GM19239 (cell line): ENCODE data around the gene TSHZ2.

ENCODE experiments used
- DNase-seq: peaks from one replicate; pipeline ENCODE4 v3.0.0; 2011; ENCODE audit warnings: low spot score; ENCODE audit not compliant: insufficient read length
- FAIRE-seq: peaks from 2 replicates; lab custom pipeline; 2011; peaks lifted over from hg19 to GRCh38; lab: Jason Lieb, UNC

TSHZ2 gene

DNA sequence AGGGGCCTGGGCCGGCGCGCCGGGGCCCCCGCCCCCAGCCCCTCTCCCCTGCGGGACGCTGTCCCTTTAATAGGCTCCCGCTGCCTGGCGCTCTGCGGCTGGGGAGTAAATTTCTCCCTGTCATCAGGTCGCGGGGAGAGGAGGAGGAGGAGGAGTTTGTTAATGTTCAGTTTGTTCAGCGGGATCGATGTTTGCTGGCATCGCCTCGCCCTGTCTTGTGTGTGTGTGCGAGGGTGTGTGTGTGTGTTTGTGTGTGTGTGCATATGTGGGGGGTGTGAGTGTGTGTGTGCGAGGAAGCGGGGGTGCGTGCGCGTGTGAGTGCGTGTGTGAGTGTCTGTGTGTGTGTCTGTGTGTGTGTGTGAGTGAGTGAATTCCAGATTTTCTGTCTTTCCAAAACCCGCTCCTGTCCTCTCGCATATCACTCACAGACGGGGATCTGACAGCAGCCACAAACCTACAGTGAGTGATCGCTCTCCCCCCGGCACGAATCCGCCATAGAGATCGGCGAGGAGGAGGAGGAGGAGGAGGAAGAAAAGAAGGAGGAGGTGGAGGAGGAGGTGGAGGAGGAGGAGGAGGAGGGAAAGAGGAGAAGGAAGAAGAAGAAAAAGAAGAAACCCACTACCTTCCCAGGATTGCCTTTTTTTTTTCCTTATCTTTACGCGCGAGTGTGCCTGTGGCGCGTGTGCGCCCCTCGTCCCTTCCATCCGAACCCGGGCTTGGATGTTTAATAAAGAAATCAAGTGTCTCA lies at the start of gene TSHZ2:
TSS of gene TSHZ2 (plus strand) at position 169 of the 748 bp plus-strand sequence. CDS start 936 bp downstream, outside the sequence.
- FAIRE-seq (no peak), DNase-seq (no peak)

- no peak for FAIRE-seq
- DNase-seq, result no peak
These were observed 49.7 kb upstream of the TSHZ2 start for GRCh38 chr20:52922436-52922835.

DNA sequence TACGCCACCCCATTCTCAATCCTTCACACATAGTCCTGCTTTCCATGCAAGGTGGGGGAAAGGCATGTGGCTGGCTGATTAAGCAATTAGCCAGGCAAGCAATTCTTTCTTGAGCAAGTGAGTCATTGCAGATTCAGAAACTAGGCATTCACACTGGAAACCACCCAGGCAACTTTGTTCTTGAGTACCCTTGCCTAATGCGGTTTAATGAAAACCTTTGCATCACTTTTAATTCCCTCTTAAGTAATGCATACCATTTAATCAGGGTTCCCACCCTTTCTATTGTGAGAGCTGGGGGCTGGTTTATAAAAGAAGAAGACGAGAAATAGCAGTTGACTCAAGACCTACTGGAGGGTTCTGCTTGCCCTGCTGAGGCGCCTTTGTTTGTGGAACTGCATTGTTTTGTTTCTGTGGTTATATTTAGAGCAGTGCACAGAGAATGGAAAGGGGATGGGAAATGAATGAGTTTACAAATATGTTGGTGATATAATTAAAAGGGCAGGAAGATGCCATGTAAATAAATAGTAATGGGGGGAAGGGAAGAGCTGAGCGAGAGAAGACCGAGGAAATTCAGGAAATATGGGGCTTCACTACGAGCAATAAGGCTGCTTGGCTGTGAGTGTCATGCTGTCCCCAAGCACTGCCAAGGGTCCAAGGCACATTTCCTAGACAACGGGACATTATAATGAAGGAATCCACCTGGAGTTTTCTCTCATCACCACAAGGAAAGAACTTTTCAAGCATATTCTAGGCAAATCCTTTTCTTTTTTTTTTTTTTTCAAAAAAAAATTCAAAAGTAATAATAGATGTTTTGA lies 48.8 kb upstream of the TSHZ2 start:
- no peak for DNase-seq
- FAIRE-seq, result no peak

DNA sequence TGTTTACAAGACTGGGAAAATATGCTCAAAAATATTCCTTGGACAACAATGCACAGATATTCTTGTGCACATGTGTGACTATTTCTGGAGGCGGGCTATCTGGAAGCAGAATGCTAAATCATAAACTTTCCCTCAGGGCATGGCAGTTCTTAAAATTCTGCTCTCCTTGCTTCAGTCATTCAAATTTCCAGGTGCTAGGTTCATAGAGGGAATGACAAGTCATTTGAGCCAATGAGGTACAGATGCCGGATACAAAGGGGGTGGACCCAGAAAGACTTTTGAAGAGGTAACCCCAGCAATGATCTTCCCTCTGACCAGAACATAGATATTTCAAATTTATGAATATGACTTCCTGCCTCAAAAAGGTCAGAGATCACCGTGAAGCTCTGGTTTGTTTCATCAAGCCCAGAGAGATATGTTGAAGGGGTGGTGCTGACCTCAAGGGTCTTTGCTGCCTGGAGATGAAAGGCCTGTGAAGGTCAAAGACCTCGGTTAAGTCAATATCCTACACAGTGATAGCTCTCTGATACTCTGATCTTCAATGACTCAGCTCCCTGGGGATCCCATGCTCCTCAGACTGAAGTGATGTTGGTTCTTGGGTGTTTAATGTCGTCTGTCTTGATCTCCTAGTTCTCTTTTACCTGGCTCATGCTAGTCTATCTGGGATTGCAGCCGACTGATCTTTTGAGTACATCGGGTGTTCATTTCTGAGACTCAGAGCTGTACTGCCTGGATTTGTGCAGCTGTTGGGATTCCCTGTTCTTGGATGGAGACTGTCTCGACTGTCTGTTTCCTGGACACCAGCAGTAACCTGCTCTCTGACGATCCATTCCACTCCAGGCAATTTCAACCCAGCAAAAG lies 47.5 kb upstream of the TSHZ2 start:
- no peak for DNase-seq
- FAIRE-seq, result no peak

DNA sequence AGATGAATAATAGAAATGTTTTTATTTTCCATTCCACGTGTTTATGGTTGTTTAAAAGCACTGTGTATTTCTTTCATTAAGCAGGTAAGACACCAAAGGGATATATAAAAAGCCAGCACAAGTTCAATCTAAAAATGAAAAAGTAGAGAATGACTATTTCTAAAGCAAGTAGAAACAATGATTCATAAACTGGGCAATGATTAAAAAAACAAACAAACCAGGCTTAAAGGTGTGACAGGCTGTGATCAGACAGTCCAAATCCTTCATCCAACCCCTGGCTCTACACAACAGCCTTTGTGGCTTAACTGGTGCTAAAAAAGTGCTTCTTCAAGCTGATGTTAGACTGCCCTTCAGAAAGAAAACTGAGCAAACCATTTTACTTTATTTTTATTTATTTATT lies 45.7 kb upstream of the TSHZ2 start:
- DNase-seq, result no peak
- no peak for FAIRE-seq

- no peak for DNase-seq
- FAIRE-seq, result no peak
These were observed 38.3 kb upstream of the TSHZ2 start for GRCh38 chr20:52933867-52934266.

- DNase-seq, result no peak
- no peak for FAIRE-seq
These were observed 35.5 kb upstream of the TSHZ2 start for GRCh38 chr20:52936351-52937340.

- FAIRE-seq, result no peak
- no peak for DNase-seq
These were observed 34.5 kb upstream of the TSHZ2 start for GRCh38 chr20:52937591-52938100.

DNA sequence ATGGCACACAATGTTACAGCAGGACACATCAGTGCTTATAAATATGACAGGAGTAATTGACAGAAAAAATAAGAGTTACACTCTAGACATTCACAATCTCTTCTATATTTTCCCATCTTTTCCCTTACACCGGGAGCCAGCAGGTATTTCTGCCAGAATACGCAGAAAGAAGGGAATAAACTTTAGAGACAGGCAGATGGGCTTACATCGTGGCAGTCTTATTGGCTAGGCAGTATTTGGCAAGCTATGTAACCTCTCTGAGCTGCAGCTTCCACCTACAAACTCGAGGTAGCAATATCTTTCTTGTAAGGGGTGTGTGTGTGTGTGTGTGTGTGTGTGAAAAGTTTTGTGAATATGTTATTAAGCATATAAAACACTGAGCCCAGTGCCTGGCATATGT lies 33.0 kb upstream of the TSHZ2 start:
- no peak for FAIRE-seq
- no peak for DNase-seq

- DNase-seq (no peak), FAIRE-seq (no peak)
These were observed 30.4 kb upstream of the TSHZ2 start for GRCh38 chr20:52941808-52942207.

GRCh38 chr20:52943185-52943841 lies 28.8 kb upstream of the TSHZ2 start:
- DNase-seq (no peak), FAIRE-seq (no peak)

- no peak for DNase-seq
- FAIRE-seq, result no peak
These were observed 26.9 kb upstream of the TSHZ2 start for GRCh38 chr20:52945268-52945667.

DNA sequence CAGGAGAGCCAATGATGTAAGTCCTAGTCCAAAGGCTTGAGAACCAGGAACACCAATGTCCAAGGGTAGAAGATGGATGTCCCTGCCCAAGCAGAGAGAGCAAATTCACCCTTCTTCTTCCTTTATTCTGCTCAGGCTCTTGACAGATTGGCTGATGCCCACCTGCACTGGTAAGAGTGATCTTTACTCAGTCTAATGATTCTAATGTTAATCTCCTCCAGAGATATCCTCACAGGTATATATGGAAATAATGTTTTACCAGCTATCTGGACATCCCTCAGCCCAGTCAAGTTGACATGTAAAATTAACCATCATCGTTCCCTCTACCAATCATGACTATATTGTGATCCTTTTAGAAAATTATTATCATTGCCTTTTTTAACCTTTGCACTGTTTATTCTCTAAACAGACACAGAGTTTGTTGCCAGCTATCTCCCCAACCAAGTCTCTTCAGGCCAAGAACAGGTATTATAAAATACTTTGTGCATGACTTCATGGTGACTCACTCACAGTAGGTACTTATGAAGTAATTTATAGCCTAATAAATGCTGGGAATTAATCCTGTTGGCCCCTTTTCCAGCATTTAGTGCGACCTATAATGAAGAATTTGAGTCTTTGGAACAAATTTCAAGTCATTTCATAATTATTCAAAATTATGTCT lies 26.2 kb upstream of the TSHZ2 start:
- no peak for DNase-seq
- no peak for FAIRE-seq

DNA sequence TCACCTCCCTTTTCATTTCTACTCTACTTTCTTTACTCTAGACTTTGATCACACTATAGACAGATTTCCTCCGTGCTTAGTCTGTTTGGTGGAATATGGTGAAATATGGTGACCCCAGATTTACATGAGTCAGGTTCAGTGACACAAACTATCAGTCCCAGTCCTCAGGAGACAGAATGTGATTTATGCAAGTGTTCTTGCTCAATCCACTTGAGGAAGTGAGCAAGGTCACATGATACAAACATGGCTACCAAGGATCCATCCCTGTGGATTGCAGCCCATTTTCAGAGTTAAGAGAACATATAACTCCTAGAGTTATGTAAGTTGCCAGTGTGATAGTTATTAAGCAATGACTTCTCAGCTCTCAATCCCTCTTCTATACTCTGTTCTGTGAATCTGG lies 23.7 kb upstream of the TSHZ2 start:
- FAIRE-seq, result no peak
- DNase-seq, result no peak

DNA sequence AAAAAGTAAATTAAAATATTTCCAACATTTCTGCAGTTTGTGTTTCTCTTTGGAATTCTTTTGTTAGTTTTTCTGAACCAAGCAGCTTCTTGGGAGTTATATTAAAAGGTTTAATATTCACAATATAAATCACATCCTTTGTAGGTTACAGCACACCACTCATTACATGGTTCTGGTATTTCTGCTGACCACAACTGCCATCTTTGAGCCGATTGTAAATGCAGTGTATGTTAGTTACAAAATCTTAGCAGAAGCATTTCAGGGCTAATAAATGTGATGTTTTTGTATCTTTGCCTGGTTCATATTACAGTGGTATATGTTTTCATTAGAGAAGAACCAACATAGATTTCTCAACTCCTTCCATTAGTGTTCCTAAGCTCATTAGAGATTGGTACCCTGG lies 19.1 kb upstream of the TSHZ2 start:
- DNase-seq (no peak), FAIRE-seq (no peak)

DNA sequence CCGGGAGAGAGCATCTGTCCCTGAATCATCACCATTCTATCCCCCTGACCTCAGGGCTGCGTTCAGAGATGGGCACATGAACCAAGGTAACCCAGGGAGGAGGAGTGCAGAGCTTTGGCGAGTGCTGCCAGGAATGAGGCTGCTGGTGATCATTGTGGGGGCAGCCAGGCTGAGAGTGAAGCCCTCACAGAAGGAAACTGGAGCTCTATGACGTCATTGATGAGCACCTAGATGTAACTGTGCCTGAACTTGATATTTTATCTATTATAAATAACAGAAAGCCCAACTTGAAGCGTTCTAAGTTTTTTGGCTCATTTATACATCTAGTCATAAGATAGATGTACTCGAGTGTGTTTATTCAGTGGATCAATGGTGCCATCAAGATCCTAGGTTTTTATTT lies 17.3 kb upstream of the TSHZ2 start:
- DNase-seq, result no peak
- FAIRE-seq, result no peak

DNA sequence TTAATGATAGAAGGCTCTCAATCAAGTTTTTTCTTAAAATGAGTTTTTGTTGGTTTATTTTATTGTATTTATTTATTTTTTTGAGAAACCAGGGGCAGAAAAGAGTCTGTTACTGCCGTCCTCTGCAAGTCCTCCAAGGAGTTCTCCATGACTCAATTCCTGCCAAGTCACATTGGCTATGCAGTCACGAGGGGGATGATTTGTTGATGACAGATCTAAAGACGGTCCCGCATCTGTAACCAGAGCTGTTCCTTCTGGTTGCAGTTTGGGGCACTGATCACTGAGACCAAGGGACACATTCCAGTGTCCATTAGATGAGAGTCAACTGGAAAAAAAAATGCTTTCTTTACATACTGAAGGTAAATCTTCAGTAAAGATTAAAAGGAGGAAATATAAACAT lies 13.9 kb upstream of the TSHZ2 start:
- no peak for FAIRE-seq

DNA sequence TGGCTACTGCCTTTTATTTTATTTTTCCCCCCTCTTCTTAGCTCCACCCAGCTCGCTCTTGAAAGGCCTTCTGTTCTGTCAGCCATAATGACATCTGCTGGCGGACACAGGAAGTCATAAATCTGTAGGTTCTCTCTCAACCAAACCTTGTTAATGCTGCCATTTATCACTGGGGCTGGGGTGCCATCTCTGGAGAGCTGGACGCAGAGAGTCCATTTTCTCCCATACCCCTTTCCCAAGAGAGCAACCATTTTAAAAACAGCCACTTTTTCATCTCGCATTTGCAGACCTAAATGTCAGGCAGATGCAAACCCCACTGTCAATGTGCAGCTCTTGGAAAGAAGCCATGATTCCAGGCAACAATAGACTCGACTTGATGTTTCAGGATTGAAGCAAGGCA lies 13.0 kb upstream of the TSHZ2 start:
- DNase-seq, result no peak
- FAIRE-seq, result no peak

More for the DNA sequence above, 13.9 kb upstream of the TSHZ2 start:
- DNase-seq, result no peak
